HUES64 (cell line): ENCODE results near the gene LIME1.

Experiments
- H3K27ac ChIP-seq: 2 replicates; pipeline ENCODE4 v1.7.0; 2013; ENCODE audit warnings: low read depth, low read length, inconsistent platforms
- H3K27me3 ChIP-seq: 2 replicates; pipeline ENCODE4 v1.6.1; 2013; ENCODE audit warnings: mild to moderate bottlenecking, low read length; ENCODE audit not compliant: insufficient read depth
- H3K36me3 ChIP-seq: 2 replicates; pipeline ENCODE4 v1.6.1; 2013; ENCODE audit warnings: mild to moderate bottlenecking, low read length; ENCODE audit not compliant: insufficient read depth
- H3K4me1 ChIP-seq: 2 replicates; pipeline ENCODE4 v1.6.1; 2013; ENCODE audit warnings: mild to moderate bottlenecking, low read length, moderate library complexity; ENCODE audit not compliant: insufficient read depth
- H3K4me3 ChIP-seq: 2 replicates; pipeline ENCODE4 v1.5.1; 2013; ENCODE audit warnings: mild to moderate bottlenecking, low read length, moderate library complexity
- H3K9ac ChIP-seq: 2 replicates; pipeline ENCODE4 v1.6.1; 2013; ENCODE audit warnings: mild to moderate bottlenecking, low read depth, low read length
- H3K9me3 ChIP-seq: 2 replicates; pipeline ENCODE4 v1.6.1; 2013; ENCODE audit warnings: low read depth, low read length; ENCODE audit not compliant: insufficient read depth
- WGBS: fragments of 150-250, 120-280 bp; methylation state at CpG from one replicate; pipeline ENCODE4 v1.1.7; 2013; ENCODE audit warnings: missing lambda C conversion rate; 5-methylcytosine and 5-hydroxymethylcytosine counted together

LIME1 gene

GRCh38 chr20:63765082-63765873 lies 28.8 kb downstream of the LIME1 start:
- 93% methylated on average over 16 of the region's 16 CpGs for WGBS
- no peaks in the 10 kb centered on the region for H3K4me1 ChIP-seq
- H3K36me3 ChIP-seq: peaks cover 13% of the 10 kb centered on the region
- H3K4me3 ChIP-seq: no peak overlapping the region
- H3K9ac ChIP-seq: no peak overlapping the region
- no peaks in the 10 kb centered on the region for H3K9me3 ChIP-seq
- no peaks in the 10 kb centered on the region for H3K27me3 ChIP-seq
- H3K27ac ChIP-seq: no peak overlapping the region

GRCh38 chr20:63765902-63766301 lies 29.4 kb downstream of the LIME1 start:
- H3K4me1 ChIP-seq: no peaks in the 10 kb centered on the region
- peaks cover 13% of the 10 kb centered on the region for H3K36me3 ChIP-seq
- H3K27ac ChIP-seq: no peak overlapping the region
- H3K4me3 ChIP-seq: no peak overlapping the region
- no peaks in the 10 kb centered on the region for H3K9me3 ChIP-seq
- 94% methylated on average over 7 of the region's 7 CpGs for WGBS
- no peak overlapping the region for H3K9ac ChIP-seq
- H3K27me3 ChIP-seq: no peaks in the 10 kb centered on the region

GRCh38 chr20:63766695-63767426 lies 30.4 kb downstream of the LIME1 start:
- Histone ChIP-seq H3K27me3 (no peaks in the 10 kb centered on the region), H3K27ac (no peak overlapping the region), H3K9ac (no peak overlapping the region), H3K4me1 (no peaks in the 10 kb centered on the region), H3K4me3 (no peak overlapping the region), H3K9me3 (no peaks in the 10 kb centered on the region), H3K36me3 (peaks cover 13% of the 10 kb centered on the region)
- WGBS: 96% methylated on average over 38 of the region's 38 CpGs

DNA sequence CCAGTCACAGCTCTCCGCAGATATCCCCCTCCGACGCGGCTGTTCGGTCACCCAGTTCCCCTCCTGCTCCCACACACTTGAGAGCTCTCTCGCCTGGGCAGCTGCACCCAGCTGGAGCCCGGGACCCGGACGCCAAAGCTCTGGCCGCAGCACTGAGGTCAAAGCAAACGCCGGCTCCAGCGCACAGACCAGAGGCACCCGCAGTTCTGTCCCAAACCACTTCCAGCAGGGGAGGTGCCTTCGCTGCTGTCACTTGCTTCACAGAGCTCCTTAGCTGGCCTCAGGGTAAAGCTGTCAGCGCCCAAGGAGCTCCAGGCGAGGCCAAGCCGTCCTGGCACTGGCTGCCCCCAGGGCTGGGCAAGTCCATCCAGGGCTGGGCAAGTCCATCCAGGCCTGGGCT lies 31.0 kb downstream of the LIME1 start:
- WGBS: 89% methylated on average over 18 of the region's 18 CpGs

GRCh38 chr20:63767886-63768285 lies 31.4 kb downstream of the LIME1 start:
- Histone ChIP-seq H3K36me3 (peaks cover 13% of the 10 kb centered on the region), H3K27ac (no peak overlapping the region), H3K27me3 (no peaks in the 10 kb centered on the region), H3K9me3 (no peaks in the 10 kb centered on the region), H3K4me1 (no peaks in the 10 kb centered on the region), H3K4me3 (no peak overlapping the region), H3K9ac (no peak overlapping the region)
- WGBS: 95% methylated on average over 7 of the region's 7 CpGs

More for the DNA sequence above, 31.0 kb downstream of the LIME1 start:
- Histone ChIP-seq H3K9ac (no peak overlapping the region), H3K9me3 (no peaks in the 10 kb centered on the region), H3K4me1 (no peaks in the 10 kb centered on the region), H3K27me3 (no peaks in the 10 kb centered on the region), H3K27ac (no peak overlapping the region), H3K4me3 (no peak overlapping the region), H3K36me3 (peaks cover 13% of the 10 kb centered on the region)

- Histone ChIP-seq H3K9me3 (no peaks in the 10 kb centered on the region), H3K4me1 (no peaks in the 10 kb centered on the region), H3K27ac (no peak overlapping the region), H3K4me3 (no peak overlapping the region), H3K9ac (no peak overlapping the region), H3K36me3 (peaks cover 13% of the 10 kb centered on the region), H3K27me3 (no peaks in the 10 kb centered on the region)
- WGBS: 97% methylated on average over 26 of the region's 26 CpGs
Observed at GRCh38 chr20:63768591-63769515, 32.4 kb downstream of the LIME1 start.

DNA sequence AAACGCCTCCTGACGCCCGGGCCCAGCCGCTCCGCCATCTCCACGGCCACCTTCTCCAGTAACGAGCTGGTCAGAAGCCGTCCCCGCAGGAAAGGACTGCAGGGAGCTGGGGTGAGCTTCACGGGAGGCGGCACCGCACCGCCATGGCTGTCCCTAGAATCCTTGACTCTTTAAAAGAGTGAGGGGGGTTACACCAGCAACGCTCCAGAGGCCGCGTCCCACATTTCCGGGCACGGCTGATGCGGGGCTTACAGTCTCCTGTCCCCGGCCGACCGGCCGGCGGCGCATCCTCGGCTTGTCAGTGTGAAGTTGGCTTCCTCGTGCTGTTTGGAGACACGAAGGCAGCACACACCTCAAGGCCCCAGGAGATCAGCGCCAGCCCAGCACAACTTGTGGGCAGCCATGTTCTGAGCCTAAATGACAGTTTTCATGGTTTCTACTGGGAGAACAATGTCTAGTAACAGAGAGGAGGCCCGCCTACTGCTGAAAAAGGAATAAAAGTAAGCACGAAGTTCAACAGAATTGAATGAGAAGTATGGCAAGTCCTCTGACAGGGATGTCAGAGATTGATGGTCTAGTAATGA lies 33.5 kb downstream of the LIME1 start:
- no peak overlapping the region for H3K4me3 ChIP-seq
- H3K36me3 ChIP-seq: peaks cover 13% of the 10 kb centered on the region
- H3K9ac ChIP-seq: no peak overlapping the region
- H3K27me3 ChIP-seq: no peaks in the 10 kb centered on the region
- no peaks in the 10 kb centered on the region for H3K4me1 ChIP-seq
- no peaks in the 10 kb centered on the region for H3K9me3 ChIP-seq
- H3K27ac ChIP-seq: no peak overlapping the region
- WGBS: 96% methylated on average over 31 of the region's 31 CpGs

DNA sequence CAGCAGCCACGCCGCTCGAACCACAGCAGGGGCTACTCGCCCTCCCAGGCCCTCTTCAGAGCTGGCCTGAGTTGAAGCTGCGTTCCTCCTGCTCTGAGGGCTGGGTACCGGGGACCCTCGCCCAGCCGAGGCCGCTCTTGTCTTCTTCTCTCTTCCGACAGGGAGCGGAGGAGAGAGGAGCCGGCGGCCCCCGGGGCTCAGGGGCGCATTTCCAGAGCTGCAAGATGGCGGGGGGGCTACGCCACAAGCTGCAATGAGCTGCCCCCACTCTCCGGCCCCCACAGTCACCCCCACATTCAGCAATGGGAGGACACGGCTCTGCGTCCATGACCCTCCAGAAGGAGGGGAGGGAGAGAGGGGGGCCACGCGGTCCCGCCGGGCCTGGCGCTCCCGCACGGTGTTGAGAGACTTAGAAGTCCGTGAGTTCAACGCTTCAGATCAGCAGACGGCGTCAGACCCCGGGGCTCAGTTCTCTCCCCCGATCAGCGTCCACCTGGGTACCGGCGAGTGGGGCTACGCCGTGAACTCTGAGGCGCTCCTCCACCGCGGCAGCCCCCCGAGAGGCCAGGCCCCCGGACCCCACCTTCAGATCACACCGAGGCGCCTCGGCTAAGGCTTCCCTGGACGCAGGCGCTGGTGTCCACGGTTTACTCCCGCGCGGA lies 34.7 kb downstream of the LIME1 start:
- Histone ChIP-seq H3K27ac (no peak overlapping the region), H3K36me3 (peaks cover 13% of the 10 kb centered on the region), H3K27me3 (no peaks in the 10 kb centered on the region), H3K9me3 (no peaks in the 10 kb centered on the region), H3K9ac (no peak overlapping the region), H3K4me1 (peaks cover 7% of the 10 kb centered on the region; the same call in 1 of the 2 replicates), H3K4me3 (no peak overlapping the region)
- 94% methylated on average over 52 of the region's 52 CpGs for WGBS

DNA sequence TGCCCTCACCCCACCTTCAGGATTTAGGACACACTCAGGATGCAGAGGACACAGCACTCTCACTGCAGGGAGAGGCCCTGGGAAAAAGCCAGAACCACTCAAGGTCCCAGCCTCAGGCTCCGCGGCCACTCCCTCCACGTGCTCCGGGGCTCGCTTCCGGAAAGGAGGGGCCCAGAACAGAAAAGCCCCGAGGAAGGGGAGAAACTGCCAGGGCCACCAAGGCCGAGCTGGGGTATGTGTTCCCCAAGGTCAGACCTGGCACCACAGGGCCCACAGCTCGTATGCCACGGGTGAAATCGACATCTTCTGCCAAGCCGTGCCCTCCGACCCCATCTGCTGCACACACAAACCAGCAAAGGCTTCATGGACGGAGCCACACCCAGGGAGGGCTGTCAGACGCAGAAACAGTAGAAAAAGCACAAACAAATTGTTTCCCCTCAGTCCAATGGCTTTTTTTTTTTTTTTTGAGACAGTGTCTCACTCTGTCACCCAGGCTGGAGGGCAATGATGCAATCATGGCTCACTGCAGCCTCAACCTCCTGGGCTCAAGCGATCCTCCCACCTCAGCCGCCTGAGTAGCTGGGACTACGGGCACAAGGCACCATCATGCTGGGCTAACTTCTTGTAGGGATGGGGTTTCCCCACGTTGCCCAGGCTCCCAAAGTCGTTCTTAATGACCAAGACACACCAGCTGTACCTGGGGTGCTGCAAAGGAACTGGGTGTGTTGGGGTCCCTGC lies 36.5 kb downstream of the LIME1 start:
- H3K9me3 ChIP-seq: no peaks in the 10 kb centered on the region
- H3K27me3 ChIP-seq: no peaks in the 10 kb centered on the region
- H3K36me3 ChIP-seq: peaks cover 8% of the 10 kb centered on the region; the same call in 1 of the 2 replicates
- H3K9ac ChIP-seq: no peak overlapping the region
- WGBS: 92% methylated on average over 20 of the region's 20 CpGs
- no peak overlapping the region for H3K4me3 ChIP-seq
- H3K27ac ChIP-seq: no peak overlapping the region
- H3K4me1 ChIP-seq: peaks cover 7% of the 10 kb centered on the region; the same call in 1 of the 2 replicates
